H1 (cell line): ENCODE data around the gene ZNF223.

Experiments used
- CHD1 ChIP-seq: IDR thresholded peaks from 2 replicates; pipeline ENCODE4 v1.6.1; 2012; ENCODE audit warnings: low read depth, low read length, improper control_type of control experiment
- CTCF ChIP-seq, 3 experiments: IDR thresholded peaks; 1 replicate in 2 of 3; 2 replicates in 1 of 3; pipeline versions ENCODE4 v1.5.1 to v1.6.1; 2011; ENCODE audit warnings: low read length in 3 of 3, mild to moderate bottlenecking in 3 of 3, inconsistent platforms in 2 of 3, low read depth in 1 of 3, moderate library complexity in 1 of 3; ENCODE audit not compliant: insufficient read depth in 1 of 3; ENCODE audit errors: control extremely low read depth in 1 of 3
- EZH2 ChIP-seq: fragments of 200-600 bp; sonication (generic); IDR thresholded peaks from 2 replicates; pipeline ENCODE4 v1.7.1; 2012; ENCODE audit warnings: low read depth, mild to moderate bottlenecking, moderate library complexity, low read length, inconsistent platforms; ENCODE audit not compliant: severe bottlenecking
- KDM1A ChIP-seq: fragments of 200-600, 300-600 bp; sonication (generic); IDR thresholded peaks from 2 replicates; pipeline ENCODE4 v1.7.1; 2016; ENCODE audit warnings: mild to moderate bottlenecking, low read length, borderline replicate concordance
- KDM5A ChIP-seq: fragments of 200-600 bp; IDR thresholded peaks from 2 replicates; pipeline ENCODE4 v1.7.1; 2012; ENCODE audit warnings: mild to moderate bottlenecking, low read length, inconsistent platforms, mixed read lengths
- NRF1 ChIP-seq: IDR thresholded peaks from 2 replicates; pipeline ENCODE4 v1.6.1; 2011; ENCODE audit warnings: mild to moderate bottlenecking, low read depth, low read length, improper control_type of control experiment
- POLR2A ChIP-seq, 2 experiments: IDR thresholded peaks; 1 replicate in 1 of 2; 2 replicates in 1 of 2; pipeline ENCODE4 v1.6.1; 2011; ENCODE audit warnings: low read depth in 2 of 2, low read length in 2 of 2, mild to moderate bottlenecking in 2 of 2; ENCODE audit errors: control extremely low read depth in 1 of 2
- POLR2AphosphoS5 ChIP-seq: IDR thresholded peaks from 2 replicates; pipeline ENCODE4 v1.6.1; 2011; ENCODE audit warnings: low read depth, low read length
- POU5F1 ChIP-seq: IDR thresholded peaks from 2 replicates; pipeline ENCODE4 v1.6.1; 2011; ENCODE audit warnings: low read depth, mild to moderate bottlenecking, low read length, moderate library complexity
- SP2 ChIP-seq: IDR thresholded peaks from 2 replicates; pipeline ENCODE4 v1.6.1; 2012; ENCODE audit warnings: mild to moderate bottlenecking, low read length, inconsistent platforms
- ZNF274 ChIP-seq: IDR thresholded peaks from 2 replicates; pipeline ENCODE4 v1.7.0; 2012; ENCODE audit warnings: low read length, borderline replicate concordance; ENCODE audit errors: extremely low read depth

GRCh38 chr19:44051650-44052402, at the start of gene ZNF223:
- TF ChIP-seq CTCF (IDR thresholded peaks at IDR 0.05; ENCODE audit: control extremely low read depth in 1 of 3, insufficient read depth in 1 of 3, low read depth in 1 of 3, low read length in 3 of 3) = no peak
- no peak for TF ChIP-seq KDM1A
- no peak for TF ChIP-seq SP2
- TF ChIP-seq POLR2A (IDR thresholded peaks at IDR 0.05; ENCODE audit: control extremely low read depth in 1 of 2, low read depth in 2 of 2, low read length in 2 of 2) = peak in 1 of 2 experiments; percentile 60; a peak in 1 of 3 replicates
- TF ChIP-seq CHD1 = no peak
- no peak for TF ChIP-seq KDM5A
- TF ChIP-seq POLR2AphosphoS5 = peak; percentile 31; the same call in 1 of the 2 replicates
- TF ChIP-seq ZNF274 = no peak
- no peak for TF ChIP-seq POU5F1
- TF ChIP-seq EZH2 = no peak
- TF ChIP-seq NRF1 = no peak
